HL-60 (cell line): Measurements from ENCODE around the gene FOXK2.

Source experiments
- GABPA ChIP-seq: IDR thresholded peaks from 2 replicates; pipeline ENCODE4 v1.6.1; 2012; ENCODE audit warnings: low read depth
- POLR2AphosphoS5 ChIP-seq: IDR thresholded peaks from 2 replicates; pipeline ENCODE4 v1.6.1; 2012; ENCODE audit warnings: low read depth
- SPI1 ChIP-seq: IDR thresholded peaks from 2 replicates; pipeline ENCODE4 v1.6.1; 2012; ENCODE audit warnings: low read depth, mild to moderate bottlenecking, borderline replicate concordance
- TF ChIP-seq, protein P1 (sequence below): IDR thresholded peaks from one replicate; pipeline ENCODE4 v1.5.1; 2011; ENCODE audit warnings: low read length, control low read depth, inconsistent platforms; ENCODE audit not compliant: insufficient read depth
- TF ChIP-seq, protein P2 (sequence below): IDR thresholded peaks from 2 replicates; pipeline ENCODE4 v1.6.1; 2012; ENCODE audit warnings: low read depth; ENCODE audit not compliant: insufficient replicate concordance

DNA sequence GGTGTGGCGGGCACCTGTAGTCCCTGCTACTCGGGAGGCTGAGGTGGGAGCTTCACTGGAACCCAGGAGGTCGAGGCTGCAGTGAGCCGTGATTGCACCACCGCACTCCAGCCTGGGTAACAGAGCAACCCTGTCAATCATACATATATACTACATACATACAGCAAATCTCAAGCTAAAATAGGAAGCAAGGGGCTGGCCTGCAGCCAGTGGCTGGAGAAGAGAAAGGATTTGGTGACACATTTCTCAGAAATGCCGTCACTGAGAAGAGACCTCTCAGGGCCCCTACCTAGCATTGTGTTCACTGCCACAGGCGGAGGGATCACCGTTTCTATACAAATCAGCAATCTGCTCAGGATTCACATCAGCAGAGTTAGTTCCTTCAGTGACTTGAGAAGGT, 44.1 kb upstream of the FOXK2 start:
- TF ChIP-seq, protein P1, sequence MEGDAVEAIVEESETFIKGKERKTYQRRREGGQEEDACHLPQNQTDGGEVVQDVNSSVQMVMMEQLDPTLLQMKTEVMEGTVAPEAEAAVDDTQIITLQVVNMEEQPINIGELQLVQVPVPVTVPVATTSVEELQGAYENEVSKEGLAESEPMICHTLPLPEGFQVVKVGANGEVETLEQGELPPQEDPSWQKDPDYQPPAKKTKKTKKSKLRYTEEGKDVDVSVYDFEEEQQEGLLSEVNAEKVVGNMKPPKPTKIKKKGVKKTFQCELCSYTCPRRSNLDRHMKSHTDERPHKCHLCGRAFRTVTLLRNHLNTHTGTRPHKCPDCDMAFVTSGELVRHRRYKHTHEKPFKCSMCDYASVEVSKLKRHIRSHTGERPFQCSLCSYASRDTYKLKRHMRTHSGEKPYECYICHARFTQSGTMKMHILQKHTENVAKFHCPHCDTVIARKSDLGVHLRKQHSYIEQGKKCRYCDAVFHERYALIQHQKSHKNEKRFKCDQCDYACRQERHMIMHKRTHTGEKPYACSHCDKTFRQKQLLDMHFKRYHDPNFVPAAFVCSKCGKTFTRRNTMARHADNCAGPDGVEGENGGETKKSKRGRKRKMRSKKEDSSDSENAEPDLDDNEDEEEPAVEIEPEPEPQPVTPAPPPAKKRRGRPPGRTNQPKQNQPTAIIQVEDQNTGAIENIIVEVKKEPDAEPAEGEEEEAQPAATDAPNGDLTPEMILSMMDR: no peak
- TF ChIP-seq POLR2AphosphoS5 (no peak), GABPA (no peak), SPI1 (no peak)
- TF ChIP-seq, protein P2, sequence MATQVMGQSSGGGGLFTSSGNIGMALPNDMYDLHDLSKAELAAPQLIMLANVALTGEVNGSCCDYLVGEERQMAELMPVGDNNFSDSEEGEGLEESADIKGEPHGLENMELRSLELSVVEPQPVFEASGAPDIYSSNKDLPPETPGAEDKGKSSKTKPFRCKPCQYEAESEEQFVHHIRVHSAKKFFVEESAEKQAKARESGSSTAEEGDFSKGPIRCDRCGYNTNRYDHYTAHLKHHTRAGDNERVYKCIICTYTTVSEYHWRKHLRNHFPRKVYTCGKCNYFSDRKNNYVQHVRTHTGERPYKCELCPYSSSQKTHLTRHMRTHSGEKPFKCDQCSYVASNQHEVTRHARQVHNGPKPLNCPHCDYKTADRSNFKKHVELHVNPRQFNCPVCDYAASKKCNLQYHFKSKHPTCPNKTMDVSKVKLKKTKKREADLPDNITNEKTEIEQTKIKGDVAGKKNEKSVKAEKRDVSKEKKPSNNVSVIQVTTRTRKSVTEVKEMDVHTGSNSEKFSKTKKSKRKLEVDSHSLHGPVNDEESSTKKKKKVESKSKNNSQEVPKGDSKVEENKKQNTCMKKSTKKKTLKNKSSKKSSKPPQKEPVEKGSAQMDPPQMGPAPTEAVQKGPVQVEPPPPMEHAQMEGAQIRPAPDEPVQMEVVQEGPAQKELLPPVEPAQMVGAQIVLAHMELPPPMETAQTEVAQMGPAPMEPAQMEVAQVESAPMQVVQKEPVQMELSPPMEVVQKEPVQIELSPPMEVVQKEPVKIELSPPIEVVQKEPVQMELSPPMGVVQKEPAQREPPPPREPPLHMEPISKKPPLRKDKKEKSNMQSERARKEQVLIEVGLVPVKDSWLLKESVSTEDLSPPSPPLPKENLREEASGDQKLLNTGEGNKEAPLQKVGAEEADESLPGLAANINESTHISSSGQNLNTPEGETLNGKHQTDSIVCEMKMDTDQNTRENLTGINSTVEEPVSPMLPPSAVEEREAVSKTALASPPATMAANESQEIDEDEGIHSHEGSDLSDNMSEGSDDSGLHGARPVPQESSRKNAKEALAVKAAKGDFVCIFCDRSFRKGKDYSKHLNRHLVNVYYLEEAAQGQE: no peak
